ENCODE measurements around the gene NMUR1. TPM values are rescaled to one million over a fixed set of nuclear protein-coding genes. Genes with fewer than 3 reads are reported as not detected.

Gene NMUR1
- total RNA-seq, 4 donors from 2014 or later = 0.21 to 2.5 (median 0.22) TPM; not detected in 1

DNA sequence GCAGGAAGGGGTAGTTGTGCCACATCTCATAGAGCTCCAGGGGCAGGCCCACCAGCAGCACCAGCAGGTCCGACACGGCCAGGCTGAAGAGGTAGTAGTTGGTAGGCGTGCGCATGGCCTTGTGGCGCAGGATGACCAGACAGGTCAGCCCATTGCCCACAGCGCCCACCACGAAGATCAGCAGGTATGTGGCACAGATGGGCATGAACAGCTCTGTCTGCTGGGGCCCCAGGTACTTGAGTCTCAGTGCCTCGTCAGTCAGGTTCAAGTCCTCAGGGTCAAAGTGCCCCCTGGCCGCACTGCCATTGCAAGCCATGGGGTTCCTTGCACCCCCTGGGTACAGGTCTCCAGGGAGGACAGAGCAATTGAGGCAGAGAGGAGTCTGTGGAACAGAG, 1.6 kb downstream of the NMUR1 start:
- DNase-seq (ENCODE audit: low spot score in 2 of 2) = no peak
- Histone ChIP-seq H3K36me3 (no peaks in the 10 kb centered on the region), H3K4me1 (peaks cover 0 to 11% (median 0%) of the 10 kb centered on the region in 4 donors), H3K9me3 (no peaks in the 10 kb centered on the region), H3K27me3 (peaks cover 0 to 11% of the 10 kb centered on the region in 2 donors), H3K27ac (no peak overlapping the region), H3K4me3 (no peak overlapping the region)
- WGBS, 2 donors = 96 to 100% methylated on average over 2 to 9 of the region's 9 CpGs
- TF ChIP-seq POLR2A (IDR thresholded peaks at IDR 0.05) = no peak
- TF ChIP-seq, protein P1, sequence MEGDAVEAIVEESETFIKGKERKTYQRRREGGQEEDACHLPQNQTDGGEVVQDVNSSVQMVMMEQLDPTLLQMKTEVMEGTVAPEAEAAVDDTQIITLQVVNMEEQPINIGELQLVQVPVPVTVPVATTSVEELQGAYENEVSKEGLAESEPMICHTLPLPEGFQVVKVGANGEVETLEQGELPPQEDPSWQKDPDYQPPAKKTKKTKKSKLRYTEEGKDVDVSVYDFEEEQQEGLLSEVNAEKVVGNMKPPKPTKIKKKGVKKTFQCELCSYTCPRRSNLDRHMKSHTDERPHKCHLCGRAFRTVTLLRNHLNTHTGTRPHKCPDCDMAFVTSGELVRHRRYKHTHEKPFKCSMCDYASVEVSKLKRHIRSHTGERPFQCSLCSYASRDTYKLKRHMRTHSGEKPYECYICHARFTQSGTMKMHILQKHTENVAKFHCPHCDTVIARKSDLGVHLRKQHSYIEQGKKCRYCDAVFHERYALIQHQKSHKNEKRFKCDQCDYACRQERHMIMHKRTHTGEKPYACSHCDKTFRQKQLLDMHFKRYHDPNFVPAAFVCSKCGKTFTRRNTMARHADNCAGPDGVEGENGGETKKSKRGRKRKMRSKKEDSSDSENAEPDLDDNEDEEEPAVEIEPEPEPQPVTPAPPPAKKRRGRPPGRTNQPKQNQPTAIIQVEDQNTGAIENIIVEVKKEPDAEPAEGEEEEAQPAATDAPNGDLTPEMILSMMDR (IDR thresholded peaks at IDR 0.05) = no peak
- no peak for TF ChIP-seq EP300 (IDR thresholded peaks at IDR 0.05)

DNA sequence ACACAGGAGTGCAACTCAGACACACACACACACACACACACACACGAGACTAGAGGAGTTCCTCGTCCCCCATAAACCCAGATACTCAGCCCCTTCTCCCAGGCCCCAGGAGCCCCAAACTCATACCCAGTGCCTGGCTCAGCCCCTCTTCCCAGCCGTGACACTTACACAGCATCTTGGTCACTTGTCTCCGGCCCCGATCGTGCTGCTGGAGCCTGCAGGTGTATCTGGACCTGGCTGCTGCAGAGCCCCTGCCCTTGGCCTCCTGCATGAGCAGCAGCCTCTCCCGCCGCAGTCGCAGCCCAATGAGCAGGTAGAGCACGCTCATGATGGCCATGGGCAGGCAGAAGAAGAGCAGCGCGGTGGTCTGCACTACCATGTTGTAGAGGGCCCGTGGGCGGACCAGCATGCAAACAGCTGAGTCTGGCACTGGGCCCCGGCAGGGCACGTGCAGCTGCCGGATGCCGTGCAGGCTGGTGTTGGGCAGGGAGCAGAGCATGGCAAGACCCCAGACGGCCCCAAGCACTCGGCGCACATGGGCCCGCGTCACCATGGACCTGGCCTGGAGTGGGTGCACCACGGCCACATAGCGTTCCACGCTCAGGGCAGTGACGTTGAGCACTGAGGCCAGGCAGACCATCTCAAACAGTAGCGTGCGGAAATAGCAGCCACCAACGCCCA, 2.1 kb downstream of the NMUR1 start:
- TF ChIP-seq EP300 (IDR thresholded peaks at IDR 0.05) (no peak), POLR2A (IDR thresholded peaks at IDR 0.05) (no peak)
- TF ChIP-seq, protein P1 (IDR thresholded peaks at IDR 0.05) = no peak

DNA sequence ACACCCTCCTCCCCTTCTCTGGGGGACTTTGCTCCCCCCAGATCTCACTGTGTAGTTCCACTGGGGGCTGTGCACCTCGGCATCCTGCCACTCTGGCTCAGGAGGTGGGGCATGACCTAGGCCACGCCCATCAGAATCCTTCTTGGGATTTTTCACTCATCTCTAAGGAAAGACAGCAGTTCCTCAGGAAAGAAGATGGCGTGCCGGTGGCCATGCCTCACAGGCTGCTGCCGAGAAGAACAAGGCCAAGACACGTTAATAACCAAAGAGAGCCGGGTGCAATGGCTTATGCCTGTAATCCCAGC, 3.2 kb downstream of the NMUR1 start:
- Histone ChIP-seq H3K27ac (no peak overlapping the region), H3K9me3 (no peaks in the 10 kb centered on the region), H3K4me3 (no peak overlapping the region), H3K4me1 (peaks cover 0 to 11% (median 0%) of the 10 kb centered on the region in 4 donors), H3K36me3 (no peaks in the 10 kb centered on the region), H3K27me3 (peaks cover 0 to 11% of the 10 kb centered on the region in 2 donors)
- TF ChIP-seq, protein P1 (IDR thresholded peaks at IDR 0.05) = no peak
- TF ChIP-seq EP300 (IDR thresholded peaks at IDR 0.05) (no peak), POLR2A (IDR thresholded peaks at IDR 0.05) (no peak)
- no peak for DNase-seq (ENCODE audit: low spot score in 2 of 2)
- 76 to 89% methylated on average over 6 to 7 of the region's 7 CpGs for WGBS, 2 donors

More for the DNA sequence above, 2.1 kb downstream of the NMUR1 start:
- WGBS, 2 donors = 83 to 85% methylated on average over 14 to 22 of the region's 30 CpGs
- Histone ChIP-seq H3K4me3 (no peak overlapping the region), H3K27ac (no peak overlapping the region), H3K36me3 (no peaks in the 10 kb centered on the region), H3K4me1 (peaks cover 0 to 11% (median 0%) of the 10 kb centered on the region in 4 donors), H3K27me3 (peaks cover 0 to 11% of the 10 kb centered on the region in 2 donors), H3K9me3 (no peaks in the 10 kb centered on the region)
- DNase-seq (ENCODE audit: low spot score in 2 of 2) = no peak

DNA sequence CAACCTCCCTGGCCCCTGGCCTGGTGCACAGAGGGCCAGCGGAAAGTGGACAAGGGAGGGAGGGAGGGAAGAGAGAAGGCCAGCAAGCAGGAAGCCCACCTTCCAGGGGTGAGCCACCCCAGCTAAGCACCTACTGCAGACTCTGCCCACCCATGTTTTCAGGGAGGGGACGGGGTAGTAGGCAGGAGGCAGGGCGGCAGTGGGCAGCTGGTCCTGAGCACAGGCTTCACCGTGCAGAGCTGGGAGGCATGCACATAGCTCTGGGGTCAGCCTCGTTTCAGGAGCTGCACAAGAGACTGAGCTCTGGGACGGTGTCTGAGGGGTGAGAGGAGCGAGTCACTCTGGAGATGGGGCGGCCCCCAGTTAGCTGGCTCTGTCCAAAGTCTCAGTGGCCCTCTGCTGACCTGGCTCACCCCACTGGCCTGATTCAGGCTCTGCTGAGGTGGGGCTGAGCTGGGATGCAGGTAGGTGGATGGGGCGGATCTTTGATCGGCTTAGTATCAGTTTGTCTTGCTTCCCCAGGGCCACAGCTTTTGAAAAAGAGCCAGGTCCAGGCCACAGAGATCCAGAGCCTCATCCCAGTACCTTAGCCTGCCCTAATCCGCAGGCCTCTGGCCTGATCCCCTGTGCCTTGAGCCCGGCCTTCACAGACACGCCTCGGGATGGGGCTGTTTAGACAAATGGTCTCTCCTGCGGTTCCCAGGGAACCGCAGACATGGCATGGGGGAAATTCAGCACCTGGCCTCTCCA, 3.7 kb downstream of the NMUR1 start:
- TF ChIP-seq POLR2A (IDR thresholded peaks at IDR 0.05) = no peak
- TF ChIP-seq, protein P1 (IDR thresholded peaks at IDR 0.05) = no peak
- no peak for TF ChIP-seq EP300 (IDR thresholded peaks at IDR 0.05)
- Histone ChIP-seq H3K27ac (no peak overlapping the region), H3K4me1 (peaks cover 0 to 11% (median 0%) of the 10 kb centered on the region in 4 donors), H3K27me3 (peaks cover 0 to 11% of the 10 kb centered on the region in 2 donors), H3K9me3 (no peaks in the 10 kb centered on the region), H3K4me3 (no peak overlapping the region), H3K36me3 (no peaks in the 10 kb centered on the region)
- no peak for DNase-seq (ENCODE audit: low spot score in 2 of 2)
- WGBS, 2 donors = 84 to 87% methylated on average over 16 of the region's 16 CpGs

Measured in tibial nerve (tissue), 4 donors.